Measurements from ENCODE around the gene RAP1GAP. TPM values are rescaled to one million over a fixed set of nuclear protein-coding genes. Genes with fewer than 3 reads are reported as not detected.
A peak's percentile ranks its signal among the peaks of the same experiment; 100 is the strongest.

The RAP1GAP gene
- total RNA-seq, 2 donors from 2014 or later, result 8.0 to 8.2 TPM

GRCh38 chr1:21569820-21570527, 99.2 kb downstream of the RAP1GAP start:
- H3K4me3 ChIP-seq (ENCODE audit: low read length), result no peak overlapping the region
- no peaks in the 10 kb centered on the region for H3K27me3 Mint-ChIP-seq (ENCODE audit: insufficient read depth)
- 92 to 100% methylated on average over 1 to 10 of the region's 10 CpGs for WGBS, 2 experiments (ENCODE audit: insufficient coverage in 1 of 2, insufficient read length in 1 of 2)
- H3K4me1 ChIP-seq (ENCODE audit: control insufficient read depth, insufficient read depth, low read length), result peaks cover 3% of the 10 kb centered on the region
- no peak for TF ChIP-seq CTCF (conservative IDR thresholded peaks at IDR 0.05)
- H3K4me1 Mint-ChIP-seq, result peaks cover 10% of the 10 kb centered on the region
- H3K27ac ChIP-seq (ENCODE audit: low read depth, low read length), result no peak overlapping the region
- no peak for DNase-seq
- H3K27ac Mint-ChIP-seq, result no peak overlapping the region
- no peaks in the 10 kb centered on the region for H3K36me3 ChIP-seq (ENCODE audit: control insufficient read depth, insufficient read depth, low read length)
- no peaks in the 10 kb centered on the region for H3K9me3 ChIP-seq (ENCODE audit: control insufficient read depth, low read length)
- H3K27me3 ChIP-seq (ENCODE audit: control insufficient read depth, insufficient read depth, low read length, poor library complexity, severe bottlenecking), result no peaks in the 10 kb centered on the region
- H3K9ac ChIP-seq (ENCODE audit: extremely low read depth, low read length, poor library complexity, severe bottlenecking), result no peak overlapping the region
- peaks cover 16% of the 10 kb centered on the region for H3K36me3 Mint-ChIP-seq (ENCODE audit: low read depth)
- H3K4me3 Mint-ChIP-seq, result no peak overlapping the region
- H3K9me3 Mint-ChIP-seq, result no peaks in the 10 kb centered on the region

- Histone ChIP-seq H3K36me3 (ENCODE audit: control insufficient read depth, insufficient read depth, low read length) (no peaks in the 10 kb centered on the region), H3K27me3 (ENCODE audit: control insufficient read depth, insufficient read depth, low read length, poor library complexity, severe bottlenecking) (no peaks in the 10 kb centered on the region), H3K27ac (ENCODE audit: low read depth, low read length) (no peak overlapping the region), H3K4me3 (ENCODE audit: low read length) (no peak overlapping the region), H3K9me3 (ENCODE audit: control insufficient read depth, low read length) (no peaks in the 10 kb centered on the region), H3K9ac (ENCODE audit: extremely low read depth, low read length, poor library complexity, severe bottlenecking) (no peak overlapping the region), H3K4me1 (ENCODE audit: control insufficient read depth, insufficient read depth, low read length) (no peaks in the 10 kb centered on the region)
- WGBS, 2 experiments (ENCODE audit: insufficient coverage in 1 of 2, insufficient read length in 1 of 2), result 89 to 93% methylated on average over 8 to 10 of the region's 10 CpGs
- Mint-ChIP-seq H3K27ac (peak overlapping the region; percentile 52), H3K4me1 (peaks cover 3% of the 10 kb centered on the region), H3K27me3 (ENCODE audit: insufficient read depth) (no peaks in the 10 kb centered on the region), H3K9me3 (no peaks in the 10 kb centered on the region), H3K36me3 (ENCODE audit: low read depth) (peaks cover 16% of the 10 kb centered on the region), H3K4me3 (no peak overlapping the region)
- DNase-seq, result no peak
- TF ChIP-seq CTCF (conservative IDR thresholded peaks at IDR 0.05), result no peak
Observed at GRCh38 chr1:21568809-21569385, 100.3 kb downstream of the RAP1GAP start.

- H3K4me3 ChIP-seq (ENCODE audit: low read length), result no peak overlapping the region
- Mint-ChIP-seq H3K36me3 (ENCODE audit: low read depth) (peaks cover 19% of the 10 kb centered on the region), H3K27ac (peak overlapping the region; percentile 52), H3K4me1 (no peaks in the 10 kb centered on the region), H3K9me3 (no peaks in the 10 kb centered on the region), H3K27me3 (ENCODE audit: insufficient read depth) (no peaks in the 10 kb centered on the region), H3K4me3 (no peak overlapping the region)
- no peak for TF ChIP-seq CTCF (conservative IDR thresholded peaks at IDR 0.05)
- no peak overlapping the region for H3K27ac ChIP-seq (ENCODE audit: low read depth, low read length)
- H3K9ac ChIP-seq (ENCODE audit: extremely low read depth, low read length, poor library complexity, severe bottlenecking), result no peak overlapping the region
- no peaks in the 10 kb centered on the region for H3K36me3 ChIP-seq (ENCODE audit: control insufficient read depth, insufficient read depth, low read length)
- H3K4me1 ChIP-seq (ENCODE audit: control insufficient read depth, insufficient read depth, low read length), result no peaks in the 10 kb centered on the region
- no peak for DNase-seq
- whole genome bisulfite sequencing, 2 experiments (ENCODE audit: insufficient coverage in 1 of 2, insufficient read length in 1 of 2), result 90 to 92% methylated on average over 13 to 15 of the region's 15 CpGs
- no peaks in the 10 kb centered on the region for H3K27me3 ChIP-seq (ENCODE audit: control insufficient read depth, insufficient read depth, low read length, poor library complexity, severe bottlenecking)
- no peaks in the 10 kb centered on the region for H3K9me3 ChIP-seq (ENCODE audit: control insufficient read depth, low read length)
Observed at GRCh38 chr1:21568006-21568746, 101.0 kb downstream of the RAP1GAP start.
